ENCODE data around the gene LPCAT3.

GRCh38 chr12:7026854-7027253 is 8.6 kb upstream of the LPCAT3 start:
- TF ChIP-seq MAX (IDR thresholded peaks at IDR 0.05), result no peak
- TF ChIP-seq SP1 (IDR thresholded peaks at IDR 0.05), result no peak
- TF ChIP-seq CTCF (IDR thresholded peaks at IDR 0.05; ENCODE audit: low read depth, low read length, missing input control), result no peak
- TF ChIP-seq JUND (IDR thresholded peaks at IDR 0.05), result no peak
- no peak for TF ChIP-seq NR2F2 (IDR thresholded peaks at IDR 0.05)
- TF ChIP-seq RAD21 (IDR thresholded peaks at IDR 0.05), result no peak

All from liver (tissue), 3 donors.